H9 (cell line): ENCODE data around the gene S1PR3. TPM values are rescaled to one million over a fixed set of nuclear protein-coding genes. Genes with fewer than 3 reads are reported as not detected.

Source experiments
- DNase-seq: peaks from one replicate; pipeline ENCODE4 v3.0.0-alpha.2; 2017
- H2AFZ ChIP-seq: one replicate; pipeline ENCODE4 v1.6.1; 2013; ENCODE audit warnings: mild to moderate bottlenecking, low read length, control low read depth, moderate library complexity
- H2AK5ac ChIP-seq: 2 replicates; pipeline ENCODE4 v1.6.1; 2013; ENCODE audit warnings: low read length, control low read depth, mixed read lengths; ENCODE audit not compliant: insufficient read length
- H2BK120ac ChIP-seq: one replicate; pipeline ENCODE4 v1.6.1; 2013; ENCODE audit warnings: low read depth, mild to moderate bottlenecking, low read length, control low read depth, inconsistent platforms; ENCODE audit not compliant: poor library complexity, severe bottlenecking
- H2BK12ac ChIP-seq: 2 replicates; pipeline ENCODE4 v1.6.1; 2013; ENCODE audit warnings: low read length, control low read depth, mixed read lengths, low read depth; ENCODE audit not compliant: insufficient read length
- H2BK15ac ChIP-seq: 2 replicates; pipeline ENCODE4 v1.6.1; 2013; ENCODE audit warnings: low read depth, low read length, control low read depth
- H2BK20ac ChIP-seq: one replicate; pipeline ENCODE4 v1.6.1; 2013; ENCODE audit warnings: low read depth, mild to moderate bottlenecking, low read length, control low read depth, inconsistent platforms; ENCODE audit not compliant: poor library complexity, severe bottlenecking
- H2BK5ac ChIP-seq: 2 replicates; pipeline ENCODE4 v1.6.1; 2013; ENCODE audit warnings: low read length, control low read depth, mixed read lengths; ENCODE audit not compliant: insufficient read length
- H3K14ac ChIP-seq: 2 replicates; pipeline ENCODE4 v1.6.1; 2013; ENCODE audit warnings: low read length, control low read depth; ENCODE audit not compliant: insufficient read depth
- H3K18ac ChIP-seq: 2 replicates; pipeline ENCODE4 v1.6.1; 2013; ENCODE audit warnings: low read depth, mild to moderate bottlenecking, mixed read lengths, low read length, control low read depth; ENCODE audit not compliant: insufficient read length
- H3K23ac ChIP-seq: 2 replicates; pipeline ENCODE4 v1.6.1; 2013; ENCODE audit warnings: low read length, control low read depth, mixed read lengths, low read depth; ENCODE audit not compliant: insufficient read length
- H3K23me2 ChIP-seq: 2 replicates; pipeline ENCODE4 v1.6.1; 2013; ENCODE audit warnings: low read depth, mild to moderate bottlenecking, mixed read lengths, low read length, control low read depth; ENCODE audit not compliant: insufficient read length, poor library complexity, severe bottlenecking
- H3K27ac ChIP-seq: 2 replicates; pipeline ENCODE4 v1.5.1; 2013; ENCODE audit warnings: low read length, control low read depth, mixed read lengths, low read depth; ENCODE audit not compliant: insufficient read length
- H3K27me3 ChIP-seq: 2 replicates; pipeline ENCODE4 v1.6.1; 2013; ENCODE audit warnings: low read length, control low read depth, inconsistent platforms; ENCODE audit not compliant: insufficient read depth
- H3K4ac ChIP-seq: 2 replicates; pipeline ENCODE4 v1.6.1; 2013; ENCODE audit warnings: low read depth, mild to moderate bottlenecking, control low read depth, inconsistent platforms, low read length, moderate library complexity
- H3K4me1 ChIP-seq: 2 replicates; pipeline ENCODE4 v1.6.1; 2013; ENCODE audit warnings: low read length, control low read depth, inconsistent platforms; ENCODE audit not compliant: insufficient read depth
- H3K4me2 ChIP-seq: 2 replicates; pipeline ENCODE4 v1.6.1; 2013; ENCODE audit warnings: low read length, control low read depth, mixed read lengths; ENCODE audit not compliant: insufficient read length, insufficient read depth
- H3K56ac ChIP-seq: 2 replicates; pipeline ENCODE4 v1.6.1; 2013; ENCODE audit warnings: low read depth, mild to moderate bottlenecking, mixed read lengths, low read length, control low read depth; ENCODE audit not compliant: insufficient read length
- H3K79me1 ChIP-seq: 2 replicates; pipeline ENCODE4 v1.6.1; 2013; ENCODE audit warnings: low read depth, mild to moderate bottlenecking, moderate library complexity, low read length, control low read depth, inconsistent platforms; ENCODE audit not compliant: insufficient read depth, poor library complexity, severe bottlenecking
- H3K79me2 ChIP-seq: 2 replicates; pipeline ENCODE4 v1.6.1; 2013; ENCODE audit warnings: low read length, control low read depth, inconsistent platforms; ENCODE audit not compliant: insufficient read depth
- H3K9ac ChIP-seq: 2 replicates; pipeline ENCODE4 v1.6.1; 2013; ENCODE audit warnings: low read length, control low read depth, mixed read lengths; ENCODE audit not compliant: insufficient read length; ENCODE audit errors: extremely low read depth
- H3K9me3 ChIP-seq: one replicate; pipeline ENCODE4 v1.6.1; 2013; ENCODE audit warnings: low read depth, low read length, inconsistent platforms; ENCODE audit not compliant: control insufficient read depth
- H3T11ph ChIP-seq: one replicate; pipeline ENCODE4 v1.6.1; 2013; ENCODE audit warnings: mild to moderate bottlenecking, low read length, control low read depth, inconsistent platforms
- H4K20me1 ChIP-seq: one replicate; pipeline ENCODE4 v1.6.1; 2013; ENCODE audit not compliant: control insufficient read depth, insufficient read length, insufficient read depth
- H4K5ac ChIP-seq: 2 replicates; pipeline ENCODE4 v1.6.1; 2013; ENCODE audit warnings: low read depth, mild to moderate bottlenecking, mixed read lengths, low read length, control low read depth; ENCODE audit not compliant: insufficient read length
- H4K8ac ChIP-seq: replicated peaks from 2 replicates; pipeline ENCODE4 v1.6.1; 2013; ENCODE audit warnings: low read length, control low read depth, mixed read lengths, low read depth; ENCODE audit not compliant: insufficient read length
- H4K91ac ChIP-seq: 2 replicates; pipeline ENCODE4 v1.6.1; 2013; ENCODE audit warnings: low read depth, mild to moderate bottlenecking, moderate library complexity, mixed read lengths, low read length, control low read depth; ENCODE audit not compliant: insufficient read length
- H3K27ac Mint-ChIP-seq, 3 experiments: 2 replicates in 2 of 3; 3 replicates in 1 of 3; pipeline ENCODE4 v1.8.0; 2020 to 2021; ENCODE audit warnings: mixed read lengths in 3 of 3, mild to moderate bottlenecking in 1 of 3, moderate library complexity in 1 of 3
- H3K27me3 Mint-ChIP-seq: 2 replicates; pipeline ENCODE4 v1.8.0; 2021; ENCODE audit warnings: low read depth, mild to moderate bottlenecking, moderate library complexity, mixed read lengths
- H3K36me3 Mint-ChIP-seq, 3 experiments: 2 replicates in 2 of 3; 3 replicates in 1 of 3; pipeline ENCODE4 v1.8.0; 2020 to 2021; ENCODE audit warnings: low read depth in 3 of 3, mixed read lengths in 3 of 3; ENCODE audit not compliant: insufficient read depth in 1 of 3
- H3K4me1 Mint-ChIP-seq, 2 experiments: 2 replicates each; pipeline ENCODE4 v1.8.0; 2020; ENCODE audit warnings: mixed read lengths in 2 of 2
- H3K4me3 Mint-ChIP-seq, 2 experiments: 2 replicates in 1 of 2; 3 replicates in 1 of 2; pipeline ENCODE4 v1.8.0; 2020 to 2021; ENCODE audit warnings: mild to moderate bottlenecking in 2 of 2, mixed read lengths in 2 of 2, moderate library complexity in 1 of 2
- H3K9me3 Mint-ChIP-seq, 2 experiments: 2 replicates in 1 of 2; 3 replicates in 1 of 2; pipeline ENCODE4 v1.8.0; 2020; ENCODE audit warnings: mild to moderate bottlenecking in 2 of 2, mixed read lengths in 2 of 2, moderate library complexity in 1 of 2
- WGBS: extraction: QIAGEN DNeasy Blood & Tissue Kit; methylation state at CpG from one replicate; pipeline ENCODE4 v1.1.7; 2013; ENCODE audit warnings: missing lambda C conversion rate, low lambda C conversion rate, mixed read lengths; ENCODE audit not compliant: insufficient read length; ENCODE audit errors: extremely low coverage; 5-methylcytosine and 5-hydroxymethylcytosine counted together
- total RNA-seq: library from RNA; stranded (reverse); gene quantifications from 2 replicates; pipeline ENCODE4 v1.2.1, GENCODE V29; 2021
- TF ChIP-seq, protein P1 (sequence below): fragments of 200-600 bp; sonication (generic); conservative IDR thresholded peaks from 3 replicates; pipeline ENCODE4 v1.8.0; 2021; ENCODE audit warnings: antibody characterized with exemption, mild to moderate bottlenecking

Gene S1PR3
- total RNA-seq, 1 experiment from 2014 or later, result 3.3 TPM

- Mint-ChIP-seq H3K27me3 (peaks cover 3% of the 10 kb centered on the region), H3K4me1 (peaks cover 15 to 20% of the 10 kb centered on the region in 2 experiments), H3K9me3 (no peaks in the 10 kb centered on the region), H3K27ac (peak overlapping the region in 1 of 3 experiments; percentile 11; a peak in 1 of 7 replicates), H3K4me3 (no peak overlapping the region), H3K36me3 (no peaks in the 10 kb centered on the region)
- Histone ChIP-seq H2BK12ac (no peak overlapping the region), H3K4ac (no peak overlapping the region), H4K20me1 (no peaks in the 10 kb centered on the region), H2BK5ac (no peak overlapping the region), H3T11ph (no peak overlapping the region), H2AK5ac (no peak overlapping the region), H2BK20ac (no peak overlapping the region), H3K79me1 (no peaks in the 10 kb centered on the region), H3K23me2 (no peaks in the 10 kb centered on the region), H3K4me2 (no peak overlapping the region), H4K5ac (no peak overlapping the region), H3K56ac (no peak overlapping the region), H2BK120ac (no peak overlapping the region), H3K4me1 (no peaks in the 10 kb centered on the region), H4K8ac (no peak overlapping the region), H3K18ac (no peak overlapping the region), H3K27me3 (no peaks in the 10 kb centered on the region), H2AFZ (no peak overlapping the region), H3K23ac (no peak overlapping the region), H4K91ac (no peak overlapping the region), H3K14ac (no peak overlapping the region), H3K27ac (no peak overlapping the region), H3K9ac (no peak overlapping the region), H3K79me2 (no peaks in the 10 kb centered on the region), H3K9me3 (no peaks in the 10 kb centered on the region), H2BK15ac (no peak overlapping the region)
- no peak for DNase-seq
- no CpG with 5 or more reads among the region's 3 CpGs for WGBS
- TF ChIP-seq, protein P1, sequence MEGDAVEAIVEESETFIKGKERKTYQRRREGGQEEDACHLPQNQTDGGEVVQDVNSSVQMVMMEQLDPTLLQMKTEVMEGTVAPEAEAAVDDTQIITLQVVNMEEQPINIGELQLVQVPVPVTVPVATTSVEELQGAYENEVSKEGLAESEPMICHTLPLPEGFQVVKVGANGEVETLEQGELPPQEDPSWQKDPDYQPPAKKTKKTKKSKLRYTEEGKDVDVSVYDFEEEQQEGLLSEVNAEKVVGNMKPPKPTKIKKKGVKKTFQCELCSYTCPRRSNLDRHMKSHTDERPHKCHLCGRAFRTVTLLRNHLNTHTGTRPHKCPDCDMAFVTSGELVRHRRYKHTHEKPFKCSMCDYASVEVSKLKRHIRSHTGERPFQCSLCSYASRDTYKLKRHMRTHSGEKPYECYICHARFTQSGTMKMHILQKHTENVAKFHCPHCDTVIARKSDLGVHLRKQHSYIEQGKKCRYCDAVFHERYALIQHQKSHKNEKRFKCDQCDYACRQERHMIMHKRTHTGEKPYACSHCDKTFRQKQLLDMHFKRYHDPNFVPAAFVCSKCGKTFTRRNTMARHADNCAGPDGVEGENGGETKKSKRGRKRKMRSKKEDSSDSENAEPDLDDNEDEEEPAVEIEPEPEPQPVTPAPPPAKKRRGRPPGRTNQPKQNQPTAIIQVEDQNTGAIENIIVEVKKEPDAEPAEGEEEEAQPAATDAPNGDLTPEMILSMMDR, result no peak
These were observed 30.6 kb upstream of the S1PR3 start for GRCh38 chr9:88960632-88961031.
